Hippocampal formation (tissue), 2 donors: Measurements from ENCODE around the gene KCNJ13.

Source experiments
- DNase-seq, 2 donors: peaks; one replicate each; lab custom pipeline; 2025; lab: John Stamatoyannopoulos, UW

The KCNJ13 gene

GRCh38 chr2:232776435-232776834, at the start of gene KCNJ13:
Gene KCNJ13, minus strand, starts transcription at chr2:232776565. Its CDS starts 5,203 bp downstream, at chr2:232771362.
- DNase-seq = no peak

- DNase-seq = no peak
Measured at GRCh38 chr2:232817756-232818155, 41.4 kb upstream of the KCNJ13 start.

- no peak for DNase-seq
Measured at GRCh38 chr2:232816657-232817056, 40.3 kb upstream of the KCNJ13 start.

GRCh38 chr2:232815569-232815968, 39.2 kb upstream of the KCNJ13 start:
- DNase-seq = no peak

GRCh38 chr2:232810444-232810843, 34.1 kb upstream of the KCNJ13 start:
- DNase-seq = no peak

- no peak for DNase-seq
Measured at GRCh38 chr2:232809349-232810124, 33.2 kb upstream of the KCNJ13 start.

GRCh38 chr2:232802091-232802490, 25.7 kb upstream of the KCNJ13 start:
- no peak for DNase-seq

GRCh38 chr2:232800166-232800565, 23.8 kb upstream of the KCNJ13 start:
- DNase-seq = no peak

GRCh38 chr2:232798187-232798586, 21.8 kb upstream of the KCNJ13 start:
- no peak for DNase-seq

- DNase-seq = no peak
Measured at GRCh38 chr2:232795920-232796319, 19.6 kb upstream of the KCNJ13 start.

GRCh38 chr2:232794981-232795380, 18.6 kb upstream of the KCNJ13 start:
- DNase-seq = no peak

GRCh38 chr2:232793271-232793670, 16.9 kb upstream of the KCNJ13 start:
- DNase-seq = no peak

GRCh38 chr2:232791518-232791917, 15.2 kb upstream of the KCNJ13 start:
- DNase-seq = no peak

GRCh38 chr2:232789082-232789481, 12.7 kb upstream of the KCNJ13 start:
- no peak for DNase-seq

GRCh38 chr2:232787806-232788205, 11.4 kb upstream of the KCNJ13 start:
- no peak for DNase-seq

GRCh38 chr2:232783278-232783677, 6.9 kb upstream of the KCNJ13 start:
- DNase-seq = no peak

GRCh38 chr2:232781765-232782164, 5.4 kb upstream of the KCNJ13 start:
- no peak for DNase-seq

- DNase-seq = no peak
Measured at GRCh38 chr2:232779934-232780333, 3.6 kb upstream of the KCNJ13 start.

GRCh38 chr2:232779465-232779864, 3.1 kb upstream of the KCNJ13 start:
- DNase-seq = no peak

- DNase-seq = no peak
Measured at GRCh38 chr2:232777276-232777675, 911 bp upstream of the KCNJ13 start.

GRCh38 chr2:232773815-232774214, 2.5 kb downstream of the KCNJ13 start:
- DNase-seq = no peak

GRCh38 chr2:232772531-232772930, 3.8 kb downstream of the KCNJ13 start:
- no peak for DNase-seq

GRCh38 chr2:232771870-232772269, 4.5 kb downstream of the KCNJ13 start:
- DNase-seq = no peak

GRCh38 chr2:232770207-232770606, 6.2 kb downstream of the KCNJ13 start:
- DNase-seq = no peak
